Activated naive CD4-positive, alpha-beta T cell treated with anti-CD3 and anti-CD28 coated beads, Interleukin-2, amount 50 U/mL, for 24 hours (primary cell): Measurements from ENCODE around the gene LOXL1.
"Not testable (repeated sequence)": the region's sequence is repeated elsewhere in the genome, so short reads cannot be mapped to it uniquely, and the experiment has no call there.

Source experiments
- H3K27ac Mint-ChIP-seq: one replicate; pipeline ENCODE4 v1.8.0; 2021; ENCODE audit warnings: mild to moderate bottlenecking, mixed read lengths
- H3K27me3 Mint-ChIP-seq: one replicate; pipeline ENCODE4 v1.8.0; 2021; ENCODE audit warnings: mixed read lengths
- H3K36me3 Mint-ChIP-seq: one replicate; pipeline ENCODE4 v1.8.0; 2021; ENCODE audit warnings: mixed read lengths
- H3K4me1 Mint-ChIP-seq: one replicate; pipeline ENCODE4 v1.8.0; 2021; ENCODE audit warnings: mixed read lengths
- H3K4me3 Mint-ChIP-seq: one replicate; pipeline ENCODE4 v1.8.0; 2021; ENCODE audit warnings: mild to moderate bottlenecking, mixed read lengths
- H3K9me3 Mint-ChIP-seq: one replicate; pipeline ENCODE4 v1.8.0; 2021; ENCODE audit warnings: mixed read lengths

The LOXL1 gene

DNA sequence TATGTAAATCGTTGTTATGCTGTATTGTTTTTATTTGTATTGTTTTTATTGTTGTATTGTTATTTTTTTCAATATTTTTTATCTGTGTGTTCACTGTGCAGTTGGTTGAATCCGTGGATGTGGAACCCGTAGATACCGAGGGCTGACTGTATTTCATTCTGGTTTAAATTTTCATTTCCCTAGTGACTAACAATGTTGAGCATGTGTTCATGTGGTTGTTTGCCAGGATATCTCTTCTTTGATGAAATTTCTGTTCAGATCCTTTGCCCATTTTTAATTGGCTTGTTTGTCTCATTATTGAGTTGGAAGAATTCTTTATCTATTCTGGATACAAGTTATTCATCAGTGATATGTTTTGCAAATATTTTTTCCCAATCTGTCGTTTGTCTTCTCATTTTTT is 36.2 kb downstream of the LOXL1 start:
- H3K27me3 Mint-ChIP-seq, result no peaks in the 10 kb centered on the region
- H3K27ac Mint-ChIP-seq, result no peak overlapping the region
- H3K9me3 Mint-ChIP-seq, result no peaks in the 10 kb centered on the region
- H3K4me1 Mint-ChIP-seq, result peaks cover 48% of the 10 kb centered on the region
- no peak overlapping the region for H3K4me3 Mint-ChIP-seq
- H3K36me3 Mint-ChIP-seq, result no peaks in the 10 kb centered on the region

DNA sequence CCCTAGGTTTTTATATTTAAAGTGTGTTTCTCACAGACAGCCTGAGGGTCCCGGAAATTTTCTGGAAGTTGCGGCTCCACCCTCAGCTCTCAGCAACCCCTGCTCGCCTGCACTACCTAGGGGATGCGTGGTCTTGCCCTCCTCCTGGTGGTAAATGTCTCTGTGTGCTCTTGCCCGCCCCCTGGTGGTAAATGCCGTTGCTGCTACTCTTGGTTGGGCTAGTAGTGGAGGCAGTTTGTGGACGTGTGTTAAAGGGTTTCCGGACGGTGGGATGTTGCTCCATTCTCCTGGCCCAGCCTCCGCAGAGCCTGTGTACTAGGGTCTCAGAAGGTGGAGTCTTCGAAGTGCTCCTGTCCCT is 38.5 kb downstream of the LOXL1 start:
- Mint-ChIP-seq H3K4me1 (peaks cover 32% of the 10 kb centered on the region), H3K9me3 (no peaks in the 10 kb centered on the region), H3K27me3 (no peaks in the 10 kb centered on the region), H3K27ac (peak overlapping the region; percentile 74), H3K36me3 (no peaks in the 10 kb centered on the region), H3K4me3 (peak overlapping the region; percentile 72)

DNA sequence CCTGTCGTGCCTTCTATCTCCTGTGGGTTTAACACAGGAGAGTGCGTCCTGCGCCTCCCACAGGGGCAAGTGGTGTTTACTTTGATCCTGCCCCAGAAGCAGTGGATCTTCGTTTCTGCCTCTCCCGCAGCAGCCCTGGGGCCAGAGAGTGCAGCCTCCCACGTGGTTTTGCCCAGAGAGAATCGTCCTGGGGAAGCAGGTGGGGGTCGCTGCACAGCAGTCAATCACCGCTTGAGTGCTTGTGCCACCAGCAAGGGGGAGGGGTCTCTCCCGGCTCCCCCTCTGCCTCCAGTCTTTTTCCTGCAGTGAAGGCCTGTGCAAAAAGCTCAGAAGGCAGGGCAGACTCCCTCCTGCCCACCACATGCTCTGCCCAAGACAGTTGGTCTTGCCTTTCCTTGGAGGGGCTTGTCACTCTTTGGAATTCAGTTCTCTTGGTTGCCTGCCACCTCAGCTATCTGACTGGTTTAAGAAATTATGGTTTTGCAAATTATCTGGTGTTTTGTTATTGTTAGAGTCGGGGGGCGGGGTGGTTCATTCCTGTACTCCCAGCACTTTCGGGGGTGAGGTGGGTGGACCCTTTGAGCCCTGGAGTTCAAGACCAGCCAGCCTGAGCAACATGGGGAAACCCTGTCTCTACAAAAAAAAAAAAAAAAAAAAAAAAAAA is 39.0 kb downstream of the LOXL1 start:
- Mint-ChIP-seq H3K27me3 (no peaks in the 10 kb centered on the region), H3K27ac (peak overlapping the region; percentile 74), H3K9me3 (no peaks in the 10 kb centered on the region), H3K4me1 (peaks cover 30% of the 10 kb centered on the region), H3K36me3 (no peaks in the 10 kb centered on the region), H3K4me3 (peak overlapping the region; percentile 72)

DNA sequence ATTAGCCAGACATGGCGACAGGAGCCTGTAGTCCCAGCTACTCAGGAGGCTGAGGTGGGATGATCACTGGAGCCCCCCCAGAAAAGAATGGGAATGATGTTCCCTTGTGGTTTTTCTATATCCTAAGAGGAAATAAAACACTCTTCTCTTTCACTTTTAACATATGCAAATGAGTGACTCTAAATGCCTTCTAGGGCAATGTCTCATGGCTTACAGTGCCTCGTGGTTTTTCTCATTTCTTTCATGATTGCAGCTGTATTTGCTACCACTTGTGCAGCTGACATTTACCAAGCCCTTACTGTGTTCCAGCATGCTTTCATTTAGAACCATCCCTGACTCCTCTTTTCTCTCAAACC is 39.5 kb downstream of the LOXL1 start:
- no peaks in the 10 kb centered on the region for H3K9me3 Mint-ChIP-seq
- peak overlapping the region; percentile 65 for H3K4me3 Mint-ChIP-seq
- no peaks in the 10 kb centered on the region for H3K27me3 Mint-ChIP-seq
- no peaks in the 10 kb centered on the region for H3K36me3 Mint-ChIP-seq
- H3K27ac Mint-ChIP-seq, result peak overlapping the region; percentile 57
- H3K4me1 Mint-ChIP-seq, result peaks cover 30% of the 10 kb centered on the region

DNA sequence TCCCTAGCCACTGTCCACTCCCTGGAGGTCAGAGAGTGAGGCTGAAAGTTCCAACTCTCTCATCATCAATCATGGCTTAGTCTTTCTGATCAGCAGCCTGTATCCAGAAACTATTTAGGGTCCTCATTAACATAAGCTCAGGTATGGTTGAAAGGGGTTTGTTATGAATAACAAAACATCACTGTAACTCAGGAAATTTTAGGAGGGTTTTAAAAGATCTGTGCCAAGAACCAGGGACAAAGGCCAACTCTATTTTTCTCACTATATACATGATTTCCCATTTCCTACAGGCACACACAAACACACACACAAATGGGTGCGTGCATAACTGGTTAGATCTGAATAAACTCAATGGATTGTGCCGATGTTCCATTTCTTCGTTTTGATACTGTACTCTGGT is 42.2 kb downstream of the LOXL1 start:
- peaks cover 34% of the 10 kb centered on the region for H3K4me1 Mint-ChIP-seq
- H3K27ac Mint-ChIP-seq, result peak overlapping the region; percentile 20
- no peaks in the 10 kb centered on the region for H3K9me3 Mint-ChIP-seq
- H3K27me3 Mint-ChIP-seq, result no peaks in the 10 kb centered on the region
- no peaks in the 10 kb centered on the region for H3K36me3 Mint-ChIP-seq
- no peak overlapping the region for H3K4me3 Mint-ChIP-seq

DNA sequence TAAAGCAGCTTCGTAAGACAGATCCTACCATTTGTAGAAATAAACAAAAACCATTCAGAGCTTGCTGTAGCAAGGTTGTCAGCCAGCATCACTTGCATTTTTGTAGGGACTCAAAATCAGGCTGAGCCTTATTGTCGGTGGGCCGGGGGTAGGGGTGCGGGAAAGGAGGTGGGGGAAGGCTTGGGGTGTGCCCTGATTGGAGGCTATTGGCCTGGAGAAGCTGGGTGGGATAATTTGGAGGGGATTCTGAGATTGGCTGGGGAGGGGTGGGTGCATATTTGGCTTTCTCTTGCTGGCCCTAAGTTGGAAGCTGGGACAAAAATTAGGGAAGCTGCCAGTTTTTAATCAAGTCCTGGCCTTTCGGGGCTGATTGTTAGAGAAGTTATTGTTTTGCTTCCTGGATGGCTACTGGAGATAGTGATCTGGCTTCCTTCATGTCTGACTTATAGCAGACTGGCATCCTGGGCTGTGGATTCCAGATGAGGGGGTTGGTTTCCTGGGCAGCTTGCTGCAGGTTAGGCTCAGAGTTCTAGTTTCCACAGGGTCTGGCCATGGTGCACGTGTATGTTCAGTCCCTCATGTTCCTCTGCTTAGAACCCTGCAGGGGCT is 43.0 kb downstream of the LOXL1 start:
- Mint-ChIP-seq H3K4me1 (peaks cover 36% of the 10 kb centered on the region), H3K4me3 (no peak overlapping the region), H3K27me3 (no peaks in the 10 kb centered on the region), H3K27ac (no peak overlapping the region), H3K9me3 (no peaks in the 10 kb centered on the region), H3K36me3 (no peaks in the 10 kb centered on the region)

DNA sequence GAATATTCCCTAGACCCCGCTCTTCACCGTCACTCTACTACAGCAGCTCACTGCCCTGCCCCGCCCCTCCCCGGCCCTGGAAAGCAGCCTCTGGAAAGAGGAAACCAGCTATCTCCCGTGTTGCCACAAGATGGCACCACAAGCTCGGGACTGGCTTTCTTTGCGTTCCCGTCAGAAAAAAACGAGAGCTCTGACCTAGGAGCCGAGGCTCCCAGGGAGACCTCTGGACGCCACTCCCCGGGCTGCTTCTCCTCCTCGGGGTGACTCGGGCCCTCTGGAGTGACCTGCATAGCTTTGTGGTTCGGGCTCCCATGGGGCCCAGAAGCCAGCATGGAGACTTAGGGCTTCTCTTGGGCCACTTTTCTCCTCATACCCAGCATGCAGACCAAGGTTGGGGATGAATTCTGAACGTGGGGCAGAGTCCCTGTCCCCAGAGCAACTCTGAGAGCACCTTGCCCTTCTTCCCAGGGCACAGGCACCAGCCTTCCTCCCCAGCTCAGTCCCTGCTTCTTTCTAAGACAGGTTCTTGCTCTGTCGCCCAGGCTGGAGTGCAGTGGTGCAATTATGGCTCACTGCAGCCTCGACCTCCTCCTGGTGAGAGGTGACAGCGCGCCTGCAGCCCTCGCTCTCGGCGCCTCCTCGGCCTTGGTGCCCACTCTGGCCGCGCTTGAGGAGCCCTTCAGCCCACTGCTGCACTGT is 46.9 kb downstream of the LOXL1 start:
- Mint-ChIP-seq H3K9me3 (no peaks in the 10 kb centered on the region), H3K36me3 (no peaks in the 10 kb centered on the region), H3K4me1 (peaks cover 31% of the 10 kb centered on the region), H3K27me3 (peaks cover 1% of the 10 kb centered on the region), H3K4me3 (peak overlapping the region; percentile 26), H3K27ac (no peak overlapping the region)

DNA sequence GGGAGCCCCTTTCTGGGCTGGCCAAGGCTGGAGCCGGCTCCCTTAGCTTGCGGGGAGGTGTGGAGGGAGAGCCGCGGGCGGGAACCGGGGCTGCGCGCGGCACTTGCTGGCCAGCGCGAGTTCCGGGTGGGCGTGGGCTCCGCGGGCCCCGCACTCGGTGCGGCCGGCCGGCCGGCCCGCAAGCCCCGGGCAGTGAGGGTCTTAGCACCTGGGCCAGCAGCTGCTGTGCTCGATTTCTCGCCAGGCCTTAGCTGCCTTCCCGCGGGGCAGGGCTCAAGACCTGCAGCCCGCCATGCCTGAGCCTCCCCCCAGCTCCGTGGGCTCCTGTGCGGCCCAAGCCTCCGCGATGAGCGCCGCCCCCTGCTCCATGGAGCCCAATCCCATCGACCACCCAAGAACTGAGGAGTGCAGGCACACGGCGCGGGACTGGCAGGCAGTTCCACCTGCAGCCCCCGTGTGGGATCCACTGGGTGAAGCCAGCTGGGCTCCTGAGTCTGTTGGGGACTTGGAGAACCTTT is 47.5 kb downstream of the LOXL1 start:
- H3K27me3 Mint-ChIP-seq, H3K27ac Mint-ChIP-seq, H3K36me3 Mint-ChIP-seq, H3K9me3 Mint-ChIP-seq, H3K4me3 Mint-ChIP-seq: not testable (repeated sequence)
- H3K4me1 Mint-ChIP-seq, result peaks cover 28% of the 10 kb centered on the region

DNA sequence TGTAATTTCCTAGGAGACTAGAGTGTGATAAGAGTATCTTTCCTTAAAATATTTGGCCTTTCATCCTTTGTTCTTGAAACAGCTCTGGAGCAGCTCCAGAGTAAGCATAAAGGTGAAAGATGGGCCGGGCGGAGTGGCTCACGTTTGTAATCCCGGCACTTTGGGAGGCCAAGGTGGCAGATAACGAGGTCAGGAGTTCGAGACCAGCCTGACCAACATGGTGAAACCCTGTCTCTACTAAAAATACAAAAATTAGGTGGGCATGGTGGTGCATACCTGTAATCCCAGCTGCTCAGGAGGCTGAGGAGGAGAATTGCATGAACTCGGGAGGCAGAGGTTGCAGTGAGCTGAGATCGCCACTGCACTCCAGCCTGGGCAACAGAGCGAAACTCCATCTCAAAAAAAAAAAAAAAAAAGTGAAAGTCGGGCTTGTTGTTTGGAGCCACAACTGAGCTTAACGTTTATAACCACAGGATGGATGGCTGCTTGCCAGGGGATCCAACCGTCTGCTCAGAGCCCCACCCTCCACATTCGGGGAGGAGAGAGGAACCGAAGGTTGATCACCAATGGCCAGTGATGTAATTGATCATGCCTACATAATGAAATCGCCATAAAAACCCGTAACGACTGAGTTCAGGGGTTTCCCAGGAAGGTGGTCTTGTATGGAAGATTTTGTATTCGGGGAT is 49.3 kb downstream of the LOXL1 start:
- H3K4me3 Mint-ChIP-seq, H3K36me3 Mint-ChIP-seq, H3K9me3 Mint-ChIP-seq, H3K27me3 Mint-ChIP-seq: not testable (repeated sequence)
- Mint-ChIP-seq H3K4me1 (peaks cover 31% of the 10 kb centered on the region), H3K27ac (peak overlapping the region; percentile 23)

DNA sequence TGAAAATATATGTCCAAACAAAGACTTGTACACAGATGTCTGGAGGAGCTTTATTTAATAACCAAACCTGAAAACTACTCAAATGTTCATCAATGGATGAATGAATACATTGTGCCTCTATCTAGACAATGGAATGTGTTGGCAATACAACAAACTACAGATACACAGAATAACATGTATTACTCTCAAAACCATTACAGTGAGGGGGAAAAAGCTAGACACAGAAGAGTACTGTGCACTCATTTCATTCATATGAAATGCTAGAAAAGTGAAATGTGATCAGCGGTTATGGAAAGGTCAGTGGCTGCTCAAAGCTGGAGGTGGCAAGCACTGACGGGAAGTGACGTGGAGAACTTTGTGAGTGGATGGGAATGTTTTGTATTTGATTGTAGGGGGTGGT is 52.6 kb downstream of the LOXL1 start:
- H3K27me3 Mint-ChIP-seq, result peaks cover 1% of the 10 kb centered on the region
- no peaks in the 10 kb centered on the region for H3K36me3 Mint-ChIP-seq
- H3K9me3 Mint-ChIP-seq, result no peaks in the 10 kb centered on the region
- peak overlapping the region; percentile 21 for H3K27ac Mint-ChIP-seq
- H3K4me1 Mint-ChIP-seq, result peaks cover 51% of the 10 kb centered on the region
- no peak overlapping the region for H3K4me3 Mint-ChIP-seq

DNA sequence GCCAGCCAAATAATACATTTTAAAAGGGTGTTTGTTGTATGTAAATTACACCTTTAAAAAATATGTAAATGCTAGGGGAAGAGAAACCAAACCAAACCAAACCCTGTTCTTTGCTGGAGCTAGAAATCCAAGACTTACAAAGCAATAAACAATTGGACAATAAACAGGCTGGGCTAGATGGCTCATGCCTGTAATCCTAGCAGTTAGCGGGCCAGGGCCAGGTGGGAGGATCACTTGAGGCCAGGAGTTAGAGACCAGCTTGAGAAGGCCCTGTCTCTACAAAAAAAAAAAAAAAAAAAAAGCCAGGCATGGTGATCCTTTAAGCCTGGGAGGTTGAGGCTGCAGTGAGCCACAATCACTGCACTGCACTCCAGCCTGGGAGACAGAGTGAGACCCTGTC is 53.4 kb downstream of the LOXL1 start:
- H3K27ac Mint-ChIP-seq, result no peak overlapping the region
- no peaks in the 10 kb centered on the region for H3K9me3 Mint-ChIP-seq

DNA sequence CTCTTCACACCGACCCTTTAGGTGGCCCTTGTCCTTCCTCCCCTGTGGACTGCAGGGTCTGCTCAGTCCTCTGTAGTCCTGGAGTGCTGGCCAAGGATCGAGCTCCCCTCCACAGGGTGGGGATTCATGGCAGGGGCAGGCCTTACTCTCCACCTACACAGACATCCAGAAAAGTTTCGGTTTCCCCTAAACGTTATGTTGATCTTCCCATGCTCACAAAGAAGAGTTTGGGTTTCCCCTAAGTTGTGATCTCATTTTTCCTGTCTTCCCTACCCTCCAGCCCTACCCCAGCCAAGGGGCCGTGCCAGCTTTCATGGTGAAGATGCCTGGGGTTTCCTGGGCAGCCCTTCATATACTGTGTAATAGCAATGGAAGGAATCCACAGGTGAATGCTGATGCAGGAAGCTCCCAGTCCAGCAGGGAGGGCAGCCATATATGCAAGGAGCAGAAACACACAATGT is 55.5 kb downstream of the LOXL1 start:
- peaks cover 33% of the 10 kb centered on the region for H3K4me1 Mint-ChIP-seq
- H3K4me3 Mint-ChIP-seq, result peak overlapping the region; percentile 6

More for the DNA sequence above, 53.4 kb downstream of the LOXL1 start:
- H3K36me3 Mint-ChIP-seq, result peaks cover 3% of the 10 kb centered on the region
- H3K4me1 Mint-ChIP-seq, result peaks cover 50% of the 10 kb centered on the region
- H3K4me3 Mint-ChIP-seq, result no peak overlapping the region
- H3K27me3 Mint-ChIP-seq, result peaks cover 1% of the 10 kb centered on the region

DNA sequence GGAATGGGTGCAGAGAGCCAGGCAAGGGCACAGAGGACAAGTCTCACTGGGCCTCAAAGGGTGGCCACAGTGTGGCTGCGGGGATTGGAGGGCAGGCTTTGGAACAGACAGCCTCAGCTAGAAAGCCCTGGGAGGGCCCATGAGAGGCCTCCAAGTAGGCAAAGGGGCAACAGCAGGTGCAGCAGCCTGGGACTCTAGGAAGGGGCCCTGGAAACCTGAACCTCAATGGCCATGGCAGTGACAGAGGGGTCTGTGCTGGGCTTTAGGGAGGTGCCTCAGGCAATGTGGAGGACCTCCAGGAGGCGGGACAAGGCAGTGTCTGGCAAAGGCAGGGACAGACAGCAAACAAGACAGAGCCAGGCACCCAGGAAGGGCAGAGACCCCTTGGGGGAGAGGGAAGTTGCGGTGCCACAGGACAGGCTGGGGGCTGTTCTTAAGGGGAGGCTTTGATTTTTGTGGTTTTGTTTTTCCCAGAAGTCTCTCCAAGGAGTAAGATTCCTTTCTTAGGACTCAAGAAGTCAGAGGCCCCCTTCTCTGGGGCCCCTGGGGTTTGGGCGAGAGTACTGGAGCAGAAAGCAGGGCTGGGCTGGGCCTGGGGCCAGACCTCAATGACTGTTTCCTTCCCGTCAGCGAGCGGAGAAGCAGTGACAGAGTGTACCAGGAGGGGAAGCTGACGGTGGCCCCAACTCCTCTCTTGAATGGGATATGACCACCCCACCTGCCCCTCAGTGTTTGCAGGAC is 56.1 kb downstream of the LOXL1 start:
- H3K9me3 Mint-ChIP-seq, result no peaks in the 10 kb centered on the region
- H3K27ac Mint-ChIP-seq, result peak overlapping the region; percentile 92
- H3K4me3 Mint-ChIP-seq, result peak overlapping the region; percentile 39
- peaks cover 33% of the 10 kb centered on the region for H3K4me1 Mint-ChIP-seq
- no peaks in the 10 kb centered on the region for H3K27me3 Mint-ChIP-seq
- H3K36me3 Mint-ChIP-seq, result peaks cover 3% of the 10 kb centered on the region

More for the DNA sequence above, 55.5 kb downstream of the LOXL1 start:
- Mint-ChIP-seq H3K27ac (peak overlapping the region; percentile 92), H3K9me3 (no peaks in the 10 kb centered on the region), H3K36me3 (peaks cover 3% of the 10 kb centered on the region), H3K27me3 (no peaks in the 10 kb centered on the region)

DNA sequence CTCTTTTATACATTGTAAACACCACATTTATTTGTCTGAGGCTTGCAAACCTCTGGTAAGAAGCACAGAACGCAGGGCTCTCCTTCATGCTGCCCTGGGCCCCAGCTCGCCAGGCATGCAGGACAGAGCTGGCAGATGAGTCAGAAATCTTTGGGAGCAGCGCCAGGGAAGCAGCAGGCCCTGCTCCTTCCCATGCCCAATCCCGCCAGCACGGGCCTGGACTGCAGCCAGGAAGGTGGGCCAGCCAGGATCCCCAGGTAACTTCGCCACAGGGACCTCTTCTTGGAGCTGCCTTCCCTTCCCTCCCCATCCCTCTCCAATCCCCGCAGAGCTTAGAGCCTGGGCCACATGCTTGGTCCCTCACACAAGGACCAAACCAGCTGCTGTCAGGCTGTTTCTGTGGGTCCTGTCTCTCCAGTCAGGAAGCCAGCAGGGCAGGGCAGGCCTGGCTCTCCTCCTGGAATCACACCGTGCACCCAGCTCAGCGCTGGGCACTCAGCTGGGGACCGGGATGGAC is 57.0 kb downstream of the LOXL1 start:
- Mint-ChIP-seq H3K27me3 (no peaks in the 10 kb centered on the region), H3K27ac (no peak overlapping the region), H3K4me1 (peaks cover 33% of the 10 kb centered on the region), H3K36me3 (peaks cover 3% of the 10 kb centered on the region), H3K4me3 (no peak overlapping the region), H3K9me3 (no peaks in the 10 kb centered on the region)

DNA sequence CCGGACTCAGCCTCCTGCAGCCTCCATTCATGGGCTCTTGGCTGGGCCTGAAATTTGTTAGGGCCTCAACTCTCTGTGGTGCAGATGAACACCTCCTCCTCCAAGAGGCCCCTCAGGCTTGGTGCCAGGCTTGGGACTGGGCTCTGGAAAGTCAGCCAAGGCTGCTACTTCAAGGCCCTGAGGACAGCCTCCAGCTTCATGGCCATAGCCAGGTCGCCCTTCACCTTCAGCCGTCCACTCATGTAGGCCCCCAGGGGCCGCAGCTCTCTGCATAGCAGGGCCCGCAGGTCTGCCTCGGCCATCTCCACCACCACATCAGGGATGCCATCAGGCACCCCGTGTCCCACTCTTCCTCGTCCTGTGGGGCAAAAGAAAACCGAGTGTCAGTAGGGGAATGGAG is 57.5 kb downstream of the LOXL1 start:
- Mint-ChIP-seq H3K4me1 (peaks cover 33% of the 10 kb centered on the region), H3K36me3 (peaks cover 3% of the 10 kb centered on the region), H3K27ac (no peak overlapping the region), H3K4me3 (no peak overlapping the region), H3K27me3 (no peaks in the 10 kb centered on the region), H3K9me3 (no peaks in the 10 kb centered on the region)
